GM19468 (cell line): ENCODE measurements around the gene KLK7.
"Not testable (repeated sequence)": the region's sequence is repeated elsewhere in the genome, so short reads cannot be mapped to it uniquely, and the experiment has no call there.

Experiments used
- ATAC-seq: cut with Tn5 transposase; IDR thresholded peaks from one replicate; pipeline ENCODE4 v1.9.1; 2021; ENCODE audit warnings: mild to moderate bottlenecking, moderate library complexity, moderate number of reproducible peaks; ENCODE audit not compliant: unreplicated experiment; ENCODE audit errors: extremely low read depth

KLK7 gene

GRCh38 chr19:50980208-50980607 lies 3.5 kb downstream of the KLK7 start:
- ATAC-seq = no peak

GRCh38 chr19:50979758-50980157 lies 4.0 kb downstream of the KLK7 start:
- no peak for ATAC-seq

GRCh38 chr19:50978772-50979390 lies 4.8 kb downstream of the KLK7 start:
- no peak for ATAC-seq

- no peak for ATAC-seq
Observed at GRCh38 chr19:50977626-50978025, 6.1 kb downstream of the KLK7 start.

- no peak for ATAC-seq
Observed at GRCh38 chr19:50975766-50976165, 8.0 kb downstream of the KLK7 start.

- ATAC-seq = no peak
Observed at GRCh38 chr19:50974702-50975556, 8.8 kb downstream of the KLK7 start.

GRCh38 chr19:50972795-50973376 lies 10.8 kb downstream of the KLK7 start:
- ATAC-seq = no peak

GRCh38 chr19:50969810-50970209 lies 13.9 kb downstream of the KLK7 start:
- ATAC-seq = not testable (repeated sequence)

- ATAC-seq = no peak
Observed at GRCh38 chr19:50969413-50969760, 14.3 kb downstream of the KLK7 start, which contains the start of gene KLK6. Gene KLK6 (minus strand): TSS chr19:50969591. CDS start chr19:50968104, 1,487 bp downstream.

GRCh38 chr19:50968716-50969412 lies 14.9 kb downstream of the KLK7 start:
- ATAC-seq = no peak

GRCh38 chr19:50967929-50968715 lies 15.6 kb downstream of the KLK7 start:
- no peak for ATAC-seq

- no peak for ATAC-seq
Observed at GRCh38 chr19:50964266-50964665, 19.5 kb downstream of the KLK7 start.

- ATAC-seq = no peak
Observed at GRCh38 chr19:50963381-50963780, 20.3 kb downstream of the KLK7 start.

- no peak for ATAC-seq
Observed at GRCh38 chr19:50962245-50962644, 21.5 kb downstream of the KLK7 start.

- no peak for ATAC-seq
Observed at GRCh38 chr19:50959731-50960500, 23.8 kb downstream of the KLK7 start.

GRCh38 chr19:50957587-50957986 lies 26.1 kb downstream of the KLK7 start:
- ATAC-seq = no peak

GRCh38 chr19:50952910-50953309 lies 30.8 kb downstream of the KLK7 start, which contains the start of gene KLK5:
Gene KLK5 (minus strand): TSS chr19:50953038. CDS start chr19:50952657, 381 bp downstream.
- ATAC-seq = no peak

- ATAC-seq = no peak
Observed at GRCh38 chr19:50949861-50950260, 33.9 kb downstream of the KLK7 start.

GRCh38 chr19:50947123-50947522 lies 36.6 kb downstream of the KLK7 start:
- ATAC-seq = no peak
